GM12878 (cell line): Measurements from ENCODE around the gene FGD1. TPM values are rescaled to one million over a fixed set of nuclear protein-coding genes. Genes with fewer than 3 reads are reported as not detected.

Experiments
- ATAC-seq: fragments of 200-7000 bp; cut with Tn5 transposase; 3 replicates; pipeline ENCODE4 v1.9.1; 2020; ENCODE audit warnings: mild to moderate bottlenecking, moderate library complexity
- BruUV-seq: library from RNA; stranded (reverse); fragments of 400-500 nt; replicated peaks from 2 replicates; lab custom pipeline; 2021; lab: Mats Ljungman, UMichigan
- CTCF ChIA-PET: fragments of 300-600 bp; sonication (Branson Sonifier 250); formaldehyde crosslinking; extraction: SDS; loops from one replicate; lab custom pipeline; 2021; ENCODE audit warnings: inconsistent platforms; lab: Yijun Ruan, JAX
- POLR2A ChIA-PET: fragments of 350-600 bp; formaldehyde crosslinking; extraction: SDS; loops from one replicate; lab custom pipeline; 2021; ENCODE audit warnings: inconsistent platforms; lab: Charles Lee
- RAD21 ChIA-PET: fragments of 300-600 bp; sonication (Branson Sonifier 250); formaldehyde crosslinking; loops from one replicate; lab custom pipeline; 2023; ENCODE audit warnings: antibody characterized with exemption; ENCODE audit not compliant: unreplicated experiment; lab: Charles Lee
- SMC1A ChIA-PET: fragments of 300-600 bp; sonication (Branson Sonifier 250); formaldehyde crosslinking; loops from one replicate; lab custom pipeline; 2023; ENCODE audit not compliant: unreplicated experiment, uncharacterized antibody; lab: Charles Lee
- DNase-seq: peaks from one replicate; pipeline ENCODE4 v3.0.0-alpha.2; 2011; ENCODE audit warnings: low read depth, low spot score
- FAIRE-seq: peaks from 3 replicates; lab custom pipeline; 2011; peaks lifted over from hg19 to GRCh38; lab: Jason Lieb, UNC
- H2AFZ ChIP-seq: 2 replicates; pipeline ENCODE4 v1.6.0; 2011; ENCODE audit warnings: low read depth, low read length, control low read depth; ENCODE audit not compliant: control insufficient read depth
- H3K27ac ChIP-seq: 2 replicates; pipeline ENCODE4 v1.5.1; 2011; ENCODE audit warnings: control low read depth; ENCODE audit not compliant: control insufficient read depth, insufficient read depth
- H3K27me3 ChIP-seq, 2 experiments: replicated peaks in 1 of 2; 2 replicates each; pipeline versions ENCODE4 v1.6.0 to v1.6.1; 2011; ENCODE audit warnings: low read length in 1 of 2; ENCODE audit not compliant: control insufficient read depth in 2 of 2, insufficient read depth in 2 of 2
- H3K36me3 ChIP-seq, 2 experiments: 2 replicates each; pipeline ENCODE4 v1.5.1; 2011; ENCODE audit warnings: low read length in 1 of 2; ENCODE audit not compliant: control insufficient read depth in 2 of 2, insufficient read depth in 2 of 2
- H3K4me1 ChIP-seq: 2 replicates; pipeline ENCODE4 v1.6.1; 2011; ENCODE audit warnings: mild to moderate bottlenecking, low read length, moderate library complexity, mixed read lengths; ENCODE audit not compliant: control insufficient read depth, insufficient read depth
- H3K4me2 ChIP-seq: 2 replicates; pipeline ENCODE4 v1.6.0; 2011; ENCODE audit warnings: control low read depth; ENCODE audit not compliant: control insufficient read depth, insufficient read depth
- H3K4me3 ChIP-seq: fragments of 200-600 bp; sonication (generic); 2 replicates; pipeline ENCODE4 v1.5.1; 2016
- H3K79me2 ChIP-seq: 2 replicates; pipeline ENCODE4 v1.6.0; 2011; ENCODE audit warnings: low read length; ENCODE audit not compliant: control insufficient read depth, insufficient read depth
- H3K9ac ChIP-seq: 2 replicates; pipeline ENCODE4 v1.8.0; 2011; ENCODE audit warnings: low read length, control low read depth, mixed read lengths; ENCODE audit not compliant: control insufficient read depth, insufficient read depth
- H3K9me3 ChIP-seq: replicated peaks from 3 replicates; pipeline ENCODE4 v1.5.1; 2011; ENCODE audit warnings: mild to moderate bottlenecking, low read length; ENCODE audit not compliant: control insufficient read depth, insufficient read depth
- H4K20me1 ChIP-seq: 2 replicates; pipeline ENCODE4 v1.6.0; 2011; ENCODE audit not compliant: control insufficient read depth, insufficient read depth
- CBFB ChIP-seq: IDR thresholded peaks from 2 replicates; pipeline ENCODE4 v1.6.1; 2016; ENCODE audit warnings: antibody characterized with exemption, low read depth
- CHD1 ChIP-seq: IDR thresholded peaks from 2 replicates; pipeline ENCODE4 v1.6.1; 2012; ENCODE audit warnings: low read depth, low read length, improper control_type of control experiment
- DPF2 ChIP-seq: fragments of 450-650 bp; IDR thresholded peaks from 2 replicates; pipeline ENCODE4 v1.6.1; 2017; ENCODE audit warnings: mild to moderate bottlenecking
- EED ChIP-seq: sonication (generic); IDR thresholded peaks from 2 replicates; pipeline ENCODE4 v1.6.1; 2016; ENCODE audit warnings: antibody characterized with exemption, low read depth
- NBN ChIP-seq: fragments of 450-650 bp; IDR thresholded peaks from 2 replicates; pipeline ENCODE4 v1.6.1; 2016
- NFYB ChIP-seq: IDR thresholded peaks from 2 replicates; pipeline ENCODE4 v1.6.1; 2011; ENCODE audit warnings: low read depth, mild to moderate bottlenecking, low read length, improper control_type of control experiment, moderate library complexity; ENCODE audit not compliant: insufficient read depth
- RBBP5 ChIP-seq: fragments of 200-600 bp; sonication (generic); conservative IDR thresholded peaks from 2 replicates; pipeline ENCODE4 v1.6.1; 2016
- RELA ChIP-seq: fragments of 450-650 bp; IDR thresholded peaks from 2 replicates; pipeline ENCODE4 v1.8.0; 2014; ENCODE audit warnings: borderline replicate concordance; ENCODE audit not compliant: partially characterized antibody
- STAT1 ChIP-seq: fragments of 450-650 bp; conservative IDR thresholded peaks from 2 replicates; pipeline ENCODE4 v1.6.1; 2014; ENCODE audit warnings: antibody characterized with exemption, mild to moderate bottlenecking
- TCF12 ChIP-seq: IDR thresholded peaks from 2 replicates; pipeline ENCODE4 v1.6.1; 2011; ENCODE audit warnings: low read depth, mild to moderate bottlenecking, low read length
- ZNF207 ChIP-seq: fragments of 450-650 bp; IDR thresholded peaks from 2 replicates; pipeline ENCODE4 v1.6.1; 2014; ENCODE audit warnings: antibody characterized with exemption, mild to moderate bottlenecking, borderline replicate concordance
- ZNF687 ChIP-seq: fragments of 450-650 bp; IDR thresholded peaks from 2 replicates; pipeline ENCODE4 v1.6.1; 2017; ENCODE audit warnings: mild to moderate bottlenecking, moderate library complexity
- WGBS: methylation state at CpG from one replicate; pipeline ENCODE4 v1.1.6; 2016; ENCODE audit warnings: low lambda C conversion rate; ENCODE audit not compliant: insufficient replicate concordance, insufficient coverage; ENCODE audit errors: missing lambda C conversion rate; 5-methylcytosine and 5-hydroxymethylcytosine counted together
- in situ Hi-C: fragments of 300-500 bp; cut with MboI; formaldehyde crosslinking; loops from 9 replicates; pipeline ENCODE4 v1.14.3; 2018; ENCODE audit warnings: mixed read lengths
- intact Hi-C: fragments of 100-400 bp; cut with micrococcal nuclease; formaldehyde crosslinking; loops from one replicate; pipeline ENCODE4 v1.14.2; 2022; ENCODE audit not compliant: unreplicated experiment
- polyA plus RNA-seq, 11 experiments: library from polyadenylated mRNA; depleted of rRNA in 4 of 11; unstranded in 6 of 11; stranded (reverse) in 5 of 11; fragments of >200 nt; fragmentation: Nextera tagmentation in 4 of 11; fragmentation: Illumina TruSeq in 1 of 11; extraction: Ambion mirVana in 4 of 11; extraction: Trizol in 1 of 11; gene quantifications; 1 replicate in 1 of 11; 2 replicates in 10 of 11; pipeline versions ENCODE4 v1.2.1 to v1.2.3, GENCODE V29; 2011 to 2016; ENCODE audit warnings: inconsistent platforms in 2 of 11, missing spikeins in 2 of 11, low read depth in 1 of 11
- total RNA-seq, 4 experiments: library from RNA; depleted of rRNA in 3 of 4; stranded (reverse); fragments of >200 nt in 3 of 4; fragmentation: Illumina TruSeq in 1 of 4; extraction: Trizol in 1 of 4; gene quantifications; 2 replicates each; pipeline versions ENCODE4 v1.2.1 to v1.2.3, GENCODE V29; 2013 to 2021
- TF ChIP-seq, protein P1 (sequence below): IDR thresholded peaks from 2 replicates; pipeline ENCODE4 v1.6.1; 2011; ENCODE audit warnings: borderline replicate concordance, low read depth, mild to moderate bottlenecking, moderate library complexity, mixed read lengths, low read length; ENCODE audit not compliant: insufficient read depth; ENCODE audit errors: extremely low read length

FGD1 gene
- total and polyA plus RNA-seq, 10 of the 15 experiments (the other 5 are each of a cell fraction or from before 2014, with no cell fraction given) = 0.05 to 0.50 (median 0.45) TPM; not detected in 7

- in situ Hi-C loops (no loop called here), intact Hi-C loops (no loop called here)
- Histone ChIP-seq H4K20me1 (no peaks in the 10 kb centered on the region), H3K79me2 (no peaks in the 10 kb centered on the region), H3K4me1 (no peaks in the 10 kb centered on the region), H3K36me3 (no peaks in the 10 kb centered on the region), H3K9ac (no peak overlapping the region), H3K9me3 (no peaks in the 10 kb centered on the region), H2AFZ (no peak overlapping the region), H3K27ac (no peak overlapping the region), H3K27me3 (peaks cover 0 to 3% of the 10 kb centered on the region in 2 experiments; a peak in 1 of 4 replicates), H3K4me2 (no peak overlapping the region), H3K4me3 (no peak overlapping the region)
- 89% methylated on average over 2 of the region's 6 CpGs for WGBS
- DNase-seq (no peak), ATAC-seq (no peak), FAIRE-seq (no peak)
- no TSS peak for BruUV-seq
- ChIA-PET SMC1A (no interaction called here), CTCF (no interaction called here), POLR2A (no interaction called here), RAD21 (no interaction called here)
- TF ChIP-seq CHD1 (no peak), ZNF207 (no peak), EED (no peak)
- TF ChIP-seq, protein P1, sequence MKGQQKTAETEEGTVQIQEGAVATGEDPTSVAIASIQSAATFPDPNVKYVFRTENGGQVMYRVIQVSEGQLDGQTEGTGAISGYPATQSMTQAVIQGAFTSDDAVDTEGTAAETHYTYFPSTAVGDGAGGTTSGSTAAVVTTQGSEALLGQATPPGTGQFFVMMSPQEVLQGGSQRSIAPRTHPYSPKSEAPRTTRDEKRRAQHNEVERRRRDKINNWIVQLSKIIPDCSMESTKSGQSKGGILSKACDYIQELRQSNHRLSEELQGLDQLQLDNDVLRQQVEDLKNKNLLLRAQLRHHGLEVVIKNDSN = no peak
These were observed 902 bp upstream of the FGD1 start for GRCh38 chrX:54496936-54497335.

- Histone ChIP-seq H3K79me2 (no peaks in the 10 kb centered on the region), H4K20me1 (no peaks in the 10 kb centered on the region), H3K9ac (no peak overlapping the region), H3K27me3 (peaks cover 0 to 3% of the 10 kb centered on the region in 2 experiments; a peak in 1 of 4 replicates), H3K36me3 (no peaks in the 10 kb centered on the region), H3K4me1 (no peaks in the 10 kb centered on the region), H2AFZ (no peak overlapping the region), H3K4me3 (no peak overlapping the region), H3K27ac (no peak overlapping the region), H3K9me3 (no peaks in the 10 kb centered on the region), H3K4me2 (no peak overlapping the region)
- ChIA-PET SMC1A (no interaction called here), CTCF (no interaction called here), POLR2A (no interaction called here), RAD21 (no interaction called here)
- DNase-seq (no peak), ATAC-seq (no peak), FAIRE-seq (no peak)
- WGBS = 57% methylated on average over 5 of the region's 5 CpGs
- no TSS peak for BruUV-seq
- in situ Hi-C loops (no loop called here), intact Hi-C loops (no loop called here)
- TF ChIP-seq CBFB (no peak), STAT1 (no peak), TCF12 (no peak), DPF2 (no peak), RBBP5 (no peak), ZNF687 (no peak), NBN (no peak), NFYB (no peak), RELA (no peak)
These were observed 451 bp upstream of the FGD1 start for GRCh38 chrX:54496517-54496852.
